ENCODE data around the gene CLPTM1.

GRCh38 chr19:44988896-44989556, 33.8 kb downstream of the CLPTM1 start:
- peak in 4 of 6 experiments; percentile 11 to 46 (median 36) for TF ChIP-seq CTCF (IDR thresholded peaks at IDR 0.05)
- no peak for TF ChIP-seq POLR2A (IDR thresholded peaks at IDR 0.05)
